Measurements from ENCODE around the gene PITPNM3.

Gene PITPNM3

DNA sequence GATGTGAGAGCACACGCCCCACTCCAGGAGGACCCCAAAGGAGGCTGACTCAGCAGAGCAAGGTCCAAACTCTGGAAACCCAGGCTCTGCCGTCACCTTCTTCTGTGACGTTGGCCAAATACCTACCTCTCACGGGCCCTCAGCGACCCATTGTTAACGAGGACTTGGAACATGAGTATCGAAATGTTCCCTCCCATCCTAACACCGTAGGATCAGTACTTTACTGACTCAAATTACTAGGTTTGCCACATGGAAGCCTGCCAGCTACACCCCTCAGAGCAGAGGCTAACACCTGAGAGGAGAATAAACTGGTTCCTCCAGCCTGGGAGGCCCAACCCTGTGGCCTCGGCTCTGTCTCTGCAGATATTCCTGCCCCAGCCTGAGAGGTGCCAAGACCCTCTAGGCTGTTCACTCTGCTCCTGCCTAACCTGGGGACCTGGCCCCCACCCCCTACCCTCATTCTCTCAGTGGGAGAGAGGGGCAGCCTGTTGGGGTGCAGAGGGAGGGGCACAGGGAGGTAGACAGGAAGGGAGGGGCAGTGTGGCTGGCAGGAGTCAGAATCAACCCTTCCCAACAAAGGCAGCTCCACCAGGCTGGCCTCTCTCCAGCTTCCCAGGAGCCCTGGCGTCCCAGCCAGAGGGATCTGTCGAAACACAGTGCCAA, 4.4 kb downstream of the PITPNM3 start:
- DNase-seq (ENCODE audit: low spot score), result no peak

DNA sequence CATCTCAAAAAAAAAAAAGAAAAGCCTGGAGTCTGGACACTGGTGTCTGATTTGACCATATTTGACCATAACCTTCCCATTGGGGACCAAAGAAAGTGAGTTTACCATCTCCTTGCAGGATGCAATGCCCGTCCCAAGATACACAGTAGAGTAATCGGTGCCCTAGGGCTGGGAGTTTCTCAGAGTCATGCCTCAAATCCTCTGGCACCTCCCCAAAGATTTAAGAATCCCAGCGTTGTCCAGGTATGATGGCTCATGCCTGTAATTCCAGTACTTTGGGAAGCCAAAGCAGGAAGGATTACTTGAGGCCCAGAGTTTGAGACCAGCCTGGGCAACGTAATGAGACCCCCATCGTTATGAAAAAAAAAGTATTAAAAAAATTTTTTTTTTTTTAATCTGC, 5.0 kb downstream of the PITPNM3 start:
- DNase-seq (ENCODE audit: low spot score), result no peak

DNA sequence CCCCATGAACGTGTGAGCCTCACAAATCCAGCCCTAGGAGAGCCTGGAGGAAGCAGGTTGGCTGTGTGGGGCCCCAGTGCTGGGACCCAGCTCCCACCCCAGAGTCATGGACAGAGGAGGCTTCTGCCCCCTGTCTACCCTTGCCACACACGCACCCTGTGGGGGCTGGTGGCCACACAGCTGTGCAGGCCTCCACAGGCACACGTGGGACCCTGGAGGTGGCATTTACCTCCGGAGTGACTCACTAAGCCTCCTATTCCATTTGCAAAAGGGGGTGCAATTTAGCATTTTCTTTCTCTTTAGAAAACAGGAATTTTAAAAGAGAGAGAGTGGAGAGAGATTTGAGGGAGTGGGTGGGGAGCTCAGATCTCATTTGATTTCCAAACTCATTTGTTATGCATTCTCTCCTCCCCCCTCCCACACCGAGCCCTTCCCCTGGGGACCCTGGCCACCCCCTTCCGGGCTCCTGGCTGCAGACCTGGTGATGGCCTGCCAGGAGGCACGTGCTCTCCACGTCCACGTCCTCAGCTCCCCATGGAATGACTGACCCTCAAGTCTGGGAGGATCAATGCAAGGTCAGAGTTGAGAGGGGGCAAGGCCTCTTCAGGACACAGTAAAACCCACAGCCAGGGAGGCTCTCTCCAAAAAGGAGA, 6.8 kb downstream of the PITPNM3 start:
- no peak for DNase-seq (ENCODE audit: low spot score)

DNA sequence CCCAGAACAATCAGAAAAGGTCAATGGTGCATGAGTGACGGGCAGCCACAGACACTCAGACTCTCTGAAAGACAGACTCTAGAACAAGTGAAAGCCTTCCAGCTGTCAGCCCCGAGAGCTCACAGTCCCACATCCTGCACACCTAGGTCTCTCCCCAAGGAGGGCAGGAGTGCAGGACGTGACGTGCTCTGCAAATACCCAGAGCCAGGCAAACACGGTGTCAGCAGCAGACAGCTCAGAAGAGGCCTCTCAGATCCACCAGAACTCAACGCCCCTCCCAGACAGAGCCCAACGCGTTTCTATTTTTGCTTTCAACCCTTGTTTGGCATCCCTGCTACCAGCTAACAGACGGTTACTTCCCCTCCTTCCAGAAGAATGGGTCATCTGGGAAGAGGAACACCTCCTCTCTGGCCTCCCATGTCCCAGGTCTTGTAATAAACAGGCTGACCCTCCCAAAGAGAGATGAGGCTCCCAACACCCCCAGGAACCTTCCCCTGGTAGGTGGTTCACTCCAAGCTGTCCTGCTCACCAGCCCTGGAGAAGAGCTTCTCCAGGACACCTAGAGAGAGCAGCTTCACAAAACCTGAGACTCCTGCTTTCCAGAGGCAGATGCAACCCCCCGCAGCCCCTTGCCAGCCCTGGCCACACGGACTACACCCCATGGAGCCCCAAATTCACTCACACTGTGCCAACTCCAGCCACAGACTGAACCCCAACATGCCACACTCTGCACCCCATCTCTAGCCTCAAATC, 7.6 kb downstream of the PITPNM3 start:
- DNase-seq (ENCODE audit: low spot score), result no peak

DNA sequence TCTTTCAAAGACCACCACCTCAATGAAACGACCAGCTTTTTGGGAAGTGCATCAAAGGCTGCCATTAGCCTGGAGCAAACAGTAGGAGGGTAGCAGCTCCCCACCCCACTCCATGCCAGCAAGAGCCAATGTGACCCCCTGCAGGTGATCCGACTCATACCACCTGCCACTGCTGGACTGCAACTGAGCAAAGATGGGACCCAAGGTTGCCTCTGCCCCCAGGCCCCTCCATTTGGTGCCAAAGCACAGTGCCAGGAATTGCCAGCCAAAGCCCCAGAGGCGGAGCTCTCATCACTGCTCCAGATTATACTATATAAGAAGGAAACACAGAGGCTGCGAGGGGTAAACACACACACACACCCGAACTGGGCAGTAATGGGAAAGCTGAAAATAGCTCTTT, 8.3 kb downstream of the PITPNM3 start:
- DNase-seq (ENCODE audit: low spot score), result no peak

DNA sequence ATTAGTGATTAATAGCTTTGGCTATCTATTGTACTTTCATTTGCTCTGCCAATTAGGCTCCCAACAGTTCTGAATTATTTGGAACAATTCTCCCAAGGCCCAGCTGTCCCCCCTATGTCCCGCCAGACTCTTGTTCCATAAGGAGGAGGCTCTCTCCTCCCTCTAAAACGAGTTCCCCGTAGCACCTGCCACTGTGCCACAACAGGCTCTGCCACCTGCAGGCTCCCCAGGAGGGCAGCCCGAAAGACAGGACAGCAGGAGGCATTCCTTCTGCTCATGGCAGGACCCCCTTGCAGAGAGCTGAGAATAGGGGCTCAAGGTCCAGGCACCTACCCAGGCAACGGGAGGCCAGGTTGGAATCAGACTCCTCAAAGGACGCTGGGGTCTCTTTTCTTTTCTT, 9.0 kb downstream of the PITPNM3 start:
- DNase-seq (ENCODE audit: low spot score), result no peak

DNA sequence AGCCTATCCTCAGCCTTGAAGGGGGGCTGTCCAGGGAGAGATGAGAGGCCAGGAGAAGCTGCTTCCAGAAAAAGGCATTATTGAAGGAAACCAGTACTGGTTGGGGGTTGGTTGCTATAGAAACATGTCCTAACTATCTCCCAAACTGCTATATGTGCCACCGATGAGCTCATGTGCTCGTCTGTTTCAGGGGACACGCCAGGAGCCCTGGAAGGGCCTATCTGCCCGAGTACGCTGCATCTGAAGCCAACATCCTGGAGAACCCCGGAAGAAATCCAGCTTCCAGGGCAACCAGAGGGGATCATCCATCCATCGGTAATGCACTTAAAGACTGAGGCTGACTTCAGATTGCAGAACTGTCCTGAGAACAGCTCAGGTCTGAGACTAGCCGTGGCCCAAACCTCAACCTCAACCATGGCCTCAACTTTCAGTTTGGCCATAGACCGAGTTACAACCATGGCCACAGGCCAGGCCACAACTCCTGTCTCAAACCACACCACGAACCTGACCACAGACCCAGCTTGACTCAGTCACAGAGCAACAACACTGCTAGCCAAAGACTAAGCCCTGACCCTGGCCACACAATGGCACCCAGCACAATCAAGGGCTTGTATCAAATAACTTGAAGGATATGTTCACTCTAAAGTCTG, 10.2 kb downstream of the PITPNM3 start:
- DNase-seq (ENCODE audit: low spot score), result no peak

DNA sequence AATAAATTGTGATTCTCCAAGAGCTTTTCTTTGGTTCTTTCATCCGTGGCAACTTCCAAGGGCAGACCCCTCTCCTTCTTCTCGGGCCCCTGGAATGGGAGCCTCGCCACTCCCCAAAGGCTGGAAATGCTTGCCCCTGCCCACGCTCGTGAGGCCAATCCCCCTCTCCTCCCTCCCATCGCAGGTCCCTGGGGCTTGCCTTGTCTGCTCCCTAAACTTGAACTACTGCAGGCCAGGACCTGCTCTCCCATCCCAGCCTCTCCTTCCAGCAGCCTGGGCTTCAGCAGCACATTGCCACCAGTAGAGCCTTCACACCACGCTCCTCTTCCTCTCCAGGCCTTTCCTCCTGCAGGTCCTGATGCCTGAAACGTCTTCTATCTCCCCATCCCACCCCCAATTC, 11.1 kb downstream of the PITPNM3 start:
- DNase-seq (ENCODE audit: low spot score), result no peak

DNA sequence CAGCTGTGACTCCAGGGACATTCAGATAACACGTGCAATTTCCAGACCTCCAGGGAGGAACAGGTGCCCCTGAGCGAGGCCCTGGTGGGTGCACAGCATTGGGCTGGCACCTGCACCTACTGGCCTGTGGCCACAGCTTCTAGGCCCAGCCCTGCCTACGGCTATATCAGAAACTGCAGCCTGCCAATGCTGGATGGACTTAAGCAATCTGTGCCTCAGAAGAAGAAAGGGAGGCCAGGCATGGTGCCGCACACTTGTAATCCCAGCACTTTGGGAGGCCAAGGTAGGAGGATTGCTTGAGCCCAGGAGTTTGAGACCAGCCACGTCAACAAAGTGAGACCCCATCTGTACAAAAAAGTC, 12.4 kb downstream of the PITPNM3 start:
- DNase-seq (ENCODE audit: low spot score), result no peak

DNA sequence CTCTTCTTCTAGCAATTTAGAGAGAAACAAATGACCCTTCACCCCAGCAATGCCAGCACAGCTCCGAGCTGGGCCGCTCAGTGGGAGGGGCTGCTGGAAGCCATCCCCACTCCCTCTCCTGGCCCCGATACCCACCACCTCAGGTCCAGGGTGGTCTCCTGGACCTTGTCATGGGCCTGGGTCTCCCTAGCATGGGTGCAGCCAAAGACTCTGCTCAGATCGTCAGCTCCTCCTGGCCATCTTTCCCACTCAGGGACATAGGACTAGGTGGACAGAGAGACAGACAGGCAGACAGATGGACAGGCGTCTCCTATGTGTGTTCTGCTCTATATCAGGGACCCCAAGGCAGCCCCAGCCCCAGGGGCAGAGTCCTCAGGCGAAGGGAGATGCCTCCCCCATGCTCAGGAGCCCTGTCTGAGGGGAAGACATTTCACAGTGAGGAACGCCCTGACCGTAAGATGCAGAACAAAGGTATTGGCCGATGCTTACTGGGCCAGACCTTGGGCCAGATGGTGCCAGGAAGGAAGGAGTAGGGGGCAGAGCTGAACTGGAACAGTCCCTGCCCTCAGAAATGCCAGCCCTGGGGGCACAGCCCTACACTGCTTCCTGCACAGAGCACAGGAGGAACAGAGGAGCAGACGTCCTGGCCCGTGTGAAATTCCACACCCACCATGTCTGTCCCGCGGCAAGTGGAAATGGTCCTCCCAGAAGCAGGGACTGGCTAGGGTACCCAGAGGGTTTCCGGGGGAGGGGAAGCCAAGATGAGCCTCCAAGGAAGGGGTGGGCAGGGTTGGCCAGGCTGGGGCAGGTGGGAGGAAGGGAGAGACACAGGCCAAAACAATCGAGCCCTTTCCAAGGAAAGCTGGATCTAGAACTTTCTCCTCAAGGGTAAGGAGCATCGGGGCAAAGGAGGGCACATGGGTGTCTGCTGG, 13.0 kb downstream of the PITPNM3 start:
- no peak for DNase-seq (ENCODE audit: low spot score)

DNA sequence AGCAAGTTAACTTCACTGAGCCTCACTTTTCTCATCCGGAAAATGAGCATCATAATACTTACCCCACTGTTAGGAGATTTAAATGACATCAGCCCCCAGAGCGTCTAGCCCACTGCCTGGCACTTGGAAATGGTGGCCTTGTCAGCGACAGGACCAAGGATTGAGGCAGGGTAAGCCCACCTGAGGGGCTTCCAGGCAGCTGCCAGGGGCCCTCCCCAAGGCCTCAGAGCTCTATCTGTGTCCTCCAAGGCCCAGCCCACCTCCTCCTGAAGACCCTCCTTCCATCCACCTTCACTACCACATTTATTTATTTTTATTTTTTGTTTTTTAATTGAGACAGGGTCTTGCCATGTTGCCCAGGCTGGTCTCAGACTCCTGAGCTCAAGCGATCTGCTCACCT, 13.8 kb downstream of the PITPNM3 start:
- DNase-seq (ENCODE audit: low spot score), result no peak

DNA sequence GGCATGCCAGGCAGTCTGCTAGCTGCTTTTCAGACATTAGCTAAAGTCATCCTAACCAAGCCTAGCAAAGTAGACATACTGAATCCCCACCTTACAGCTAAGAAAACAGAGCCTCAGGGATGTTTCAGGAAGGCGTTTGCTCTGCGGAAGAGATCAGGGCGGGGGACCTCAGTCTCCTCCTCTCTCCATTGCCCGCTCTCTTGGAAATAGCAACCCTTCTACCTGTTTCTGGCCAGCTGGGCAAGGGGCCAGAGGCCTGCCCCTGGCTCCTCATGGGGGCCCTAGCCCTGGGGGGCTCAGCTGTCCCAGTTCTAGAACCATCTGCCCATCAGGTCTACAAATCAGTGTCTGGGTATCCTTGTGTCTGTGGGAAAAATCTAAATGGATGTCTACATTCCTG, 14.5 kb downstream of the PITPNM3 start:
- no peak for DNase-seq (ENCODE audit: low spot score)

DNA sequence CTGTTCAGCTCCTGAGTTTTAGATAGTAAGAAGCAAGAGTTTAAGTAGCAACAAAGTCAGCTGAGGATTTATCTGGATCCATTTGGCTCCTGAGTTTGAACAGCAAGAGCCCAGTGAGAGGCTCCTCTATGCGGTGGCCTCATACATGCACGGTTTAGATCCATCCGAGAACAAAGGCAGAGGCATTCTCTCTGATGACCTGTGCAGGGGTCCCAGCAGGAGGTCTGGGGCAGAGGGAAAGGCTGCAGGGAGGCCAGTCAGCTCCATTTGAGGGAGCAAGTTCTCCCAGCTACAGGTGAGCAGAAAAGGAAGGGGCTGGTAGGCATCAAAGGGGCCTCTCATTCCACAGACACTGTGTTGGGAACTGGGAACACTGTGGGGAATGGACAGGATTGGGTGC, 16.5 kb downstream of the PITPNM3 start:
- DNase-seq (ENCODE audit: low spot score), result no peak

DNA sequence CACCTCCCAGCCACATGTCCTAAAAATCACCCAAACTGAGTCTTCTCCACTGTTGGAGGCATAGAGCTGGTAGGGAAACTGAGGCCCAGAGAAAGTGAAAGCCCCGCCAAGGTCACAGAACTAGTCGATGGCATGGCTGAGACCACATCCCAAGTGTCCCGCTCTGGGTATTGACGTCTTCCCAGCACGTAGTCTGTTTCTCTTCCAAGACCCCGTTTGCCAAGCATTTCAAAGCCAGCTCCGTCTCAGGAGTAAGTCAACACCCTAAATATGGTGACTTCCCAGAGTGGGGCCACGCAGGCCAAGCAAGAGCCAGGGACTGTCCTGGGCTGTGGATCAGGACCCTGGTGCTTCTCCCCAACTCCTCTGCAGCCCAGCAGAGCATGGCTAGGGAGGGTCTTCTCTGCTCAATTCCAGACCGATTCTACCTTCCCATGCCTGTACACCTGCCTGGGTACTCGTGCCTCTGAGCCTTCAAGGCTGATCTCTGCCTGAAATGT, 19.7 kb downstream of the PITPNM3 start:
- no peak for DNase-seq (ENCODE audit: low spot score)

DNA sequence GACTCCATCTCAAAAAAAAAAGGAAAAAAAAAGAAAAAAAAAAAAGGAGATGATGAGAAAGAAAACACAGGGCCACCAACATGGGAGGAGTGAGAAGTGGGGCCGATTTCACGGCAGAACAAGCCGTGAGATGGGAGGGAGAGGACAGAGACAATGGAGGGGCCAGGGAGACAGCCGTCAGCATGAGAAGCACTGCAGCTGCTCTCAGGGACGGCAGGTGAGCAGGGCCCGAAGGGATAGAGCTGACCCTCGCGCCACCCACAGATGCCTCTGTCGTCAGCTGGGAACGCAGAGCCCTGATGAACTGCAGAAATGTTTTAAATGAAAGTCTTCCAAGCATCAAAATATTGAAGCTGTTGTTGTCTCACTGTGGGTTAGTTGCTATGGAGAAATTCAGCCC, 20.3 kb downstream of the PITPNM3 start:
- no peak for DNase-seq (ENCODE audit: low spot score)

DNA sequence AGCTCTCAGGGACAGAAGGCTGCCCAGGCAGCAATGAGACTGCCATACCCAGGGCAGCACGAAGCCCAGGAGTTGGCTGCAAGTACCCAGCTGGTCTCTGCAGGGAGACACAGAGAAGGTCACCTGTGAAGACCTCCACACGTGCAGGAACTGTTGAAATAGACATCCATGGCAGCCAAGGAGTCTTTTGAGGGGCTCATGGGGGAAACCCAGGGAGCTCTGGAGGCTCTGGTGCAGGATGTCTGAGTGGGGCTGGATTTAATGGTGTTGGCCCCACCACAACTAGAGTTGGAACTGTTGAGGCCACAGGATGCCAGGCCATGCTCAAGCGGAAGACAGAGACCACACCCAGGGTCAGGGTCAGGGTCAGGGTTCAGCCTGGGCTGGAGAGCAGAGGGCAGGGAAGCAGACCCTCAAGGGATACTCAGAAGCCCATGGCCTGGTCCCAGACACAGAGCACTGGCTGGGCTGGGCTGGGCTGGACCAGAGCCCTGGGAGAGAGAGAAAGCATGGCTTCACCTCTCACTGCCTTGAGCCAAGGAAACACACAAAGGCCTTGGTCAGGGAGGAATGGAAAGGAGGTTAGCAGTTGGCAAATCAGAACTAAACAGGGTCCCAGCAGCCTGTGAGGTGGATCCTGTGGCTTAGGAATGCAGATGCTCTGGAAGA, 21.4 kb downstream of the PITPNM3 start:
- no peak for DNase-seq (ENCODE audit: low spot score)

DNA sequence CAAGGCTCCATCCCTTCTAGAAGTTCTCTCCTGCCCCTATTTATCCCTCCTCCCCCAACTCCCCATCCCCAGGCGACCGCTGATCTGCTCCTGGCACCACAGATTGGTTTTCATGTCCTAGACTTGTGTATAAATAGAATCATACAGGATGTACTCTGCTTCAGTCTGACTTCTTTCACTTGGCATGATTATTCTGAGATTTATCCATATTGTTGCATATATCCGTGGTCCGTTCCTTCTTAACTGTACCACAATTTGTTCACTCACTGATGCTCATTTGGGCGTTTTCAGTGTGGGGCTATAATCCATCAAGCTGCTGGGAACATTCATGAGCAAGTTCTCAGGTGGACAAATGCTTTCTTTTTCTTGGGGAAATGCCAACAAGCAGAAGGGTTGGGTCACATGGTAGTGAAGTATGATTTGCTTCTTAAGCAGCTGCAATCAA, 23.9 kb downstream of the PITPNM3 start:
- no peak for DNase-seq (ENCODE audit: low spot score)

DNA sequence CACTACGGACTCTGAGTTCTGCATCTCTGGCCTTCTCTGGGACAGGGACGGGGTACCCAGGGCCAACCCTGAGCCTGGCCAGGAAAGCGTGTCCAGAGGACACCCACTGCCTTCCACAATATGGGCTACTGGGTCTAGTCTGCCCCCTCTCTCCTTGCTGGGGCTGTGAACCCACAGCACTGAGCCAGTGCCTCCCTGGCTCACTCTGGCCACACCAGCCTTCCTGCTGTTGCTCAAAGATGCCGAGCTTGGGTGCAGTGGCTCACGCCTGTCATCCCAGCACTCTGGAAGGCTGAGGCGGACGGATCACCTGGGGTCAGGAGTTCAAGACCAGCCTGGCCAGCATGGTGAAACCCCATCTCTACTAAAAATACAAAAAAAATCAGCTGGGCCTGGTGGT, 24.8 kb downstream of the PITPNM3 start:
- no peak for DNase-seq (ENCODE audit: low spot score)

DNA sequence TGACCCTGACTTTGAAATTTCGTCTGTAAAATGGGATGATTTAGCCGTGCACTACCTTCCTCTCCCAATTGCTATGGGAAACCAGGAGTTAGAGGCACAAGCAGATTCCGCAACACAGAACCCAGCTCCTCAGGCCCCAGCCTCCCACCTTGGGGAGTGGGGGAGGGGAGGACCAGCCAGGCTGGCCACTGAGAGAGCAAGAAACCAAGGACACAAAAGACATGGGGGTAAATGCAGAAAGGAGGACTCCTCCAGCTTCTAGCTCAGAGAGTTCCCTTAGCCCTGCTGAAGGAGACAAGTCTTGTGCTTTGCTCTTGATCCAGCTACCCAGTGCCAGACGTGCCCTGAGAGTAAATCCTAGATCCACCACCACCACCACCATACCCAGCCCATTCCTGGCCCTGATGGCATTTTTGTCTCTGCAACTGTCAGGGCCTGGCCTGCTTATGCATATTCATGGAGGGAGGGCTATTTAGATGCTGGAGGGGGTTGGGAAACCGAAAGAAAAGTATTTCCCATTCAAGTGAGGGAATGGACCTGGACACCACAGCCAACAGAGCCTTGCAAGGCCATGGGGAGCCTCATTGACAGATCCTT, 25.9 kb downstream of the PITPNM3 start:
- no peak for DNase-seq (ENCODE audit: low spot score)

DNA sequence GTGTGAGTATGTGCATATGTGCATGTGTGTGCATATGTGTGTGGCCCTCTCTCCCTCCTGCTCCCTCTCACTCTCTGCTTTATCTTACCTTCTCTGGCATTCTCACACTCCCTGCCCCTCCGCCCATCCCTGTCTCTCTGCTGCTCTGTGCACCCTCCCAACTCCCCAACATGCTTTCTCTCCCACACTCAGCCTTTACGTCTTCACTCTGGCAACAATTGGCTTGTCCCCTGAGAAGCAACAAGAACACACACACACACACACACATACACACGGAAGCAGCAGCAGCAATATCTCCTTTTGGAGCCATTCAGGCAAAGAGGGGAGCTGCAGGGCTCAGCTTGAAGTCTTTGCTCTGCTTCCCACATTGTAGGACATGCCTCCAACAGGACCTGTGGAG, 27.8 kb downstream of the PITPNM3 start:
- no peak for DNase-seq (ENCODE audit: low spot score)

Measured in pons (tissue), 1 donor.